ENCODE data around the gene HEYL. TPM values are rescaled to one million over a fixed set of nuclear protein-coding genes. Genes with fewer than 3 reads are reported as not detected.
A peak's percentile ranks its signal among the peaks of the same experiment; 100 is the strongest.

Gene HEYL
- total and polyA plus RNA-seq, 9 of the 15 experiments (the other 6 are each of a cell fraction or from before 2014, with no cell fraction given), result 0.13 to 0.89 (median 0.25) TPM

- no peak; the same call in 1 of the 2 replicates for TF ChIP-seq ZNF592 (IDR thresholded peaks at IDR 0.05)
- TF ChIP-seq MBD2 (IDR thresholded peaks at IDR 0.05; ENCODE audit: borderline replicate concordance, low read depth), result no peak
- TF ChIP-seq XRCC4 (IDR thresholded peaks at IDR 0.05; ENCODE audit: extremely low read depth, insufficient read depth, insufficient read length), result no peak
- TF ChIP-seq CBX1 (IDR thresholded peaks at IDR 0.05; ENCODE audit: low read depth), result peak; percentile 43; the same call in 1 of the 2 replicates
- 0 out of 2 replicates have a peak, but pooled peaks have one; percentile 62 for TF ChIP-seq ETV5 (CRISPR knock-in tag; IDR thresholded peaks at IDR 0.05; ENCODE audit: low read depth)
- peak; percentile 86 for TF ChIP-seq GATAD2A (IDR thresholded peaks at IDR 0.05)
- TF ChIP-seq ZNF584 (CRISPR knock-in tag; IDR thresholded peaks at IDR 0.05; ENCODE audit: low read depth), result no peak
- TF ChIP-seq, protein P1, sequence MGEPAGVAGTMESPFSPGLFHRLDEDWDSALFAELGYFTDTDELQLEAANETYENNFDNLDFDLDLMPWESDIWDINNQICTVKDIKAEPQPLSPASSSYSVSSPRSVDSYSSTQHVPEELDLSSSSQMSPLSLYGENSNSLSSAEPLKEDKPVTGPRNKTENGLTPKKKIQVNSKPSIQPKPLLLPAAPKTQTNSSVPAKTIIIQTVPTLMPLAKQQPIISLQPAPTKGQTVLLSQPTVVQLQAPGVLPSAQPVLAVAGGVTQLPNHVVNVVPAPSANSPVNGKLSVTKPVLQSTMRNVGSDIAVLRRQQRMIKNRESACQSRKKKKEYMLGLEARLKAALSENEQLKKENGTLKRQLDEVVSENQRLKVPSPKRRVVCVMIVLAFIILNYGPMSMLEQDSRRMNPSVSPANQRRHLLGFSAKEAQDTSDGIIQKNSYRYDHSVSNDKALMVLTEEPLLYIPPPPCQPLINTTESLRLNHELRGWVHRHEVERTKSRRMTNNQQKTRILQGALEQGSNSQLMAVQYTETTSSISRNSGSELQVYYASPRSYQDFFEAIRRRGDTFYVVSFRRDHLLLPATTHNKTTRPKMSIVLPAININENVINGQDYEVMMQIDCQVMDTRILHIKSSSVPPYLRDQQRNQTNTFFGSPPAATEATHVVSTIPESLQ (CRISPR knock-in tag; IDR thresholded peaks at IDR 0.05), result no peak
- TF ChIP-seq ZKSCAN3 (CRISPR knock-in tag; IDR thresholded peaks at IDR 0.05), result no peak
- TF ChIP-seq NCOA4 (IDR thresholded peaks at IDR 0.05; ENCODE audit: partially characterized antibody), result no peak
- no peak for TF ChIP-seq NFATC3 (IDR thresholded peaks at IDR 0.05)
- TF ChIP-seq PML (IDR thresholded peaks at IDR 0.05; ENCODE audit: low read length), result no peak
- peak; percentile 39 to 91; a peak in 3 of 4 replicates for TF ChIP-seq MAZ (CRISPR knock-in tag; conservative IDR thresholded peaks at IDR 0.05 in 1 of 2, IDR thresholded peaks at IDR 0.05 in 1 of 2)
- TF ChIP-seq E4F1 (CRISPR knock-in tag; IDR thresholded peaks at IDR 0.05; ENCODE audit: borderline replicate concordance), result no peak
- peak; percentile 52; the same call in 1 of the 2 replicates for TF ChIP-seq TOE1 (IDR thresholded peaks at IDR 0.05; ENCODE audit: borderline replicate concordance)
- TF ChIP-seq TOE1 (CRISPR knock-in tag; IDR thresholded peaks at IDR 0.05; ENCODE audit: borderline replicate concordance, low read depth), result no peak
- TF ChIP-seq ETS2 (tag; IDR thresholded peaks at IDR 0.05; ENCODE audit: borderline replicate concordance, poor library complexity, severe bottlenecking), result no peak
- TF ChIP-seq TCF7L2 (IDR thresholded peaks at IDR 0.05; ENCODE audit: low read depth, low read length), result no peak
Observed at GRCh38 chr1:39639305-39640130, at the start of gene HEYL (continued).

Data from K562 (cell line).